ENCODE data around the gene EMILIN2. TPM values are rescaled to one million over a fixed set of nuclear protein-coding genes. Genes with fewer than 3 reads are reported as not detected.
"Not testable (repeated sequence)": the region's sequence is repeated elsewhere in the genome, so short reads cannot be mapped to it uniquely, and the experiment has no call there.

The EMILIN2 gene
- 24.0 TPM for total RNA-seq

DNA sequence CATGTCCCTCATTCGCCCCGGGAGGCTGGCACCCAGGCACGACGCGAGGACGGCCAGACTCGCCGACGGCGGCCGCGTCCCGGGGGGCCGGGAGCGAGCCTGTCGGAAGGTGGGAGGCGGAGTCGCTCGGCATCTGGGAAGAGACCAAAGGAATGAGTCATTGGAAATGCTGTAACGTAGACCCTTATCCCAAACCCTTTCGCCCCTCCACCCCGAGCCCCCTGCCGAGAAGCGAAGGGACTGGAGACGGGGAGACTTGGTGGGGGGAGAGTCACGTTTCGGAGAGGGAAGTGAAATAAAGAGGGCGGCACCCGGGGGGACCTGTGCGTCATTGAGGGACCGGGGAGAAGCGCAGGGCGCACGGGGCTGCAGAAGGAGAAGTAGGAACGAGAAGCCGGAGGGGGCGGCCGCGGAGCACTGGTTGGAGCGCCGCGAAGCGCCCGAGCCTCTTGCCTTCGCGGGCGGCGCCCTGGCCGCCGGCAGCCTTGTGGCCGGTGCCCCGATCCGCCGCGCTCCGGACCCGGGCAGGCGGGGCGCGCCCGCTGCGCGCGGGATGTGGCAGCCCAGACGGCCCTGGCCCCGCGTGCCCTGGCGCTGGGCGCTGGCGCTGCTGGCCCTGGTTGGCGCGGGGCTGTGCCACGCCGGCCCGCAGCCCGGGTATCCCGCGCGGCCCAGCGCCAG, at the start of gene EMILIN2:
TSS of gene EMILIN2 (plus strand) at position 371 of the 681 bp plus-strand sequence. CDS start at position 554, 183 bp downstream.
- peak in 2 of 3 donors; percentile 87 to 94 for DNase-seq (ENCODE audit: low read depth in 2 of 3, low spot score in 2 of 3)

DNA sequence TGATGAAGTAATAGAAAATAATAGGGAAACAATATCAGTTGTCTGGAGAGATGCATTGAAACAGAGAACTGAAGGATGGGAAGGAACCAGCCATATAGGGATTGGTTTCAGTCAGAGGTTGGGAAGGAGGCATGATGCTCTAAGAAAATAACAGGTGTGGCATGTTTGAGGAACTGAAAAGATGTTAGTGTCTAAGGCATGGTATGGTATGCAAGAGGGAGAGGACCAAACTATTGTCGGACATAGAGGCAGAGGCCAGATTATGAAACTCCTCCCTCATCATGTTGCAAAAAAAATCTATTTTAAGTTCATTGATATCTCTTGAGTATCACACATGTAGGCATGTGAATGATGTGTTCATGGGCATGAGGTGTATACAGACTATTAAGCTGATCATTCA, 48.9 kb upstream of the EMILIN2 start:
- DNase-seq (ENCODE audit: low read depth in 2 of 3, low spot score in 2 of 3): no peak

DNA sequence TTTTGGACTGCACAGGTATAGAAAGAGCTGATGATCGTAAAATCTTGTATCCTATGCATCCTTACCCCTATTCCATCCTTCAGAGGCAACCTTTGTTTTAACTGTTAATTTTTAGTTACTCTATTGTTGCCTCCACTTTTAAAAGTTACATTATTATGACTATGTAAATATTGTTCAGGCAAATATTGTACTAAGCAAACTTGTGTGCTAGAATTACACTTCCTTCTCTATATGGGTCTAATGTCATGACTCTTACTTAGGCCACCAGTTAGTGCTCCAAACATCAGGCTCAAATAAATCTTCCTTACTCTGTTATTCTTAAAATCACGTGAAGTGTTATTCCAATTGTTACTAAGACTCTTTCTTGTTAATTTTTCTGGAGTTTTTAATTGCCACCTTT, 47.4 kb upstream of the EMILIN2 start:
- DNase-seq (ENCODE audit: low read depth in 2 of 3, low spot score in 2 of 3): no peak

DNA sequence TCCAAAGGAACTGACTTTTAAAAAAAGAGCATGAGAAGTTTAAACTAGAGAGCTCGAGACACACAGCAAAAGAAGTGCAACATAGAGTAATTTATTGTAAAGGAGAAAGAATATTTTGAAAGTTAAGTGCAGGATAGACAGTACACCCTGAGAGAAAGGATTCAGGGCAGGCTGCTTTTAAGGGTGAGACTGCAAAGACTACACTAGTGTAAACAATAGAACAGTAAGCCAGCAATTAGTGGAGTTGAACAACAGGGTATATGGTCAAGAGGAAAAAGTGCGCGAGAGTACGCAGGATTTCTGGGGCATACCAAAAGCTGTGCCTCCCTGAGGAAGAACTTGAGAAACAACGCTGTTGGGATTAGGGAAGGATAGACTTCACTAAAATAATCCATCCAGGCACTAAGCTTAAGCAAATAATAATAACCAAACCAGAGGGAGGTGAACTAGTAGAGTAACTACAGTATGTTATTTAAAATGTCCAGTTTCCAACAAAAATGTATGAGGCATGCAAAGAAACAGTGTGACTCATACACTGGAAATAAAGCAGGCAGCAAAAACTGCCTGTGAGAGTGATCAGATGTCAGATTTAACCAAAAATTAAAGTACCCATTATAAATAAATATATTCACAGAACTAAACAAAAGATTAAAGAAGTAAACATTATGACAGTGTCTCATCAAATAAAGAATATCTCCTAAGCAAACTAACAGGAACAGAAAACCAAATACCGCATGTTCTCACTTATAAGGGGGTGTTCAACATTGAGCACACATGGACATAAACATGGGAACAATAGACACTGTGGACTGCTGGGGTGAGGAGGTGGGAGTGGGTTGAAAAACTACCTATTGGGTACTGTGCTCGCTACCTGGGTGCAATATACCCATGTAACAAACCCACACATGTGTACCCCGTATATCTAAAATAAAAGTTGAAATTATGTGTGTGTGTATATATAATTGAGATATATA, 40.5 kb upstream of the EMILIN2 start:
- no peak for DNase-seq (ENCODE audit: low read depth in 2 of 3, low spot score in 2 of 3)

DNA sequence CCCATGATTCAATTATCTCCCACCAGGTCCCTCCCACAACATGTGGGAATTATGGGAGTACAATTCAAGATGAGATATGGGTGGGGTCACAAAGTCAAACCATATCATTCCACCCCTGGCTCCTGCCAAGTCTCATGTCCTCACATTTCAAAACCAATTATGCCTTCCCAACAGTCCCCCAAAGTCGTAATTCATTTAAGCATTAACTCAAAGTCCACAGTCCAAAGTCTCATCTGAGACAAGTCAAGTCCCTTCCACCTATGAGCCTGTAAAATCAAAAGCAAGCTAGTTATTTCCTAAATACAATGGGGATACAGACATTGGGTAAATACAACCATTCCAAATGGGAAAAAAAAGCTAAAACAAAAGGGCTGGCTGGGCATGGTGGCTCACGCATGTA, 38.2 kb upstream of the EMILIN2 start:
- not testable (repeated sequence) for DNase-seq (ENCODE audit: low read depth in 2 of 3, low spot score in 2 of 3)

DNA sequence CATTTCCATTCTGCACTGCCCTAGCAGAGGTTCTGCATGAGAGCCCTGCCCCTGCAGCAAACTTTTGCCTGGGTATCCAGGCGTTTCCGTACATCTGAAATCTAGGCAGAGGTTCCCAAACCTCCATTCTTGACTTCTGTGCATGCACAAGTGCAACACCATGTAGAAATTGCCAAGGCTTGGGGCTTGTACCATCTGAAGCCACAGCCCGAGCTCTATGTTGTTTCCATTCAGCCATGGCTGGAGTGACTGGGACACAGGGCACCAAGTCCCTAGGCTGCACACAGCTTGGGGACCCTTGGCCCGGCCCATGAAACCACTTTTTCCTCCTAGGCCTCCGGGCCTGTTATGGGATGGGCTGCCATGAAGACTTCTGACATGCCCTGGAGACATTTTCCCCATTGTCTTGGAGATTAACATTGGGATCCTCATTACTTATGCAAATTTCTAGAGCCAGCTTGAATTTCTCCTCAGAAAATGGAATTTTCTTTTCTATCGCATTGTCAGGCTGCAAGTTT, 37.1 kb upstream of the EMILIN2 start:
- not testable (repeated sequence) for DNase-seq (ENCODE audit: low read depth in 2 of 3, low spot score in 2 of 3)

DNA sequence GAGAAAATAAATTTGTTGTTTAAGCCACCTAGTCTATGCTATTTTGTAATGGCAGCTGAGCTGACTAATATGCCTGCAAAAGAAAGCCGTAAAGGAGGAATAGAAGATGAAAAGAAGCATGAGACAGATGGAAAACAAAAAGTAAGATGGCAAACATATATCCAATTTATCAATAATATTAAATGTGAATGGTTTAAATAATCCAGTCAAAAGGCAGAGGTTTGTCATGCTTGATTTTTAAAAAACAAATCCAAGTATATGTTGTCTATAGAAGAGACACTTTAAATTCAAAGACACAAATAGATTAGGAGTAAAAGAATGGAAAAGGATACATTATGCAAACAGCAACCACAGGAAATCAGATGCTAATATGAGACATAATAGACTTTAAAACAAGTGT, 35.4 kb upstream of the EMILIN2 start:
- DNase-seq (ENCODE audit: low read depth in 2 of 3, low spot score in 2 of 3): no peak

DNA sequence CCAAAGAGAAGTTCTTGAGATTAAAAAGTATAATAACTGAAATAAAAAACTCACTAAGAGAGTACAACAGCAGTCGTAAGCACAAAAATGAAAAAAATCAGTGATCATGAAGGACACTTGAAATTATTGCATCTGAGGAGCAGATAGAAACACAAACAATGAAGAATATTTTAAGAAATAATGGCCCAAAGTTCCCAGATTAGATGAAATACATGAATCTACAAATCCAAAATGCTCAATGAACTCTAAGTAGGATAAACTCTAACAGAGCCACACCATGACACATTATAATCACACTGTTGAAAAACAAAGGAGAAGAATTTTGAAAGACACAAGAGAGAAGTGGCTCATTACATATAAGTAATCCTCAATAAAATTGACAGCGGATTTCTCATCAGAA, 31.9 kb upstream of the EMILIN2 start:
- no peak for DNase-seq (ENCODE audit: low read depth in 2 of 3, low spot score in 2 of 3)

DNA sequence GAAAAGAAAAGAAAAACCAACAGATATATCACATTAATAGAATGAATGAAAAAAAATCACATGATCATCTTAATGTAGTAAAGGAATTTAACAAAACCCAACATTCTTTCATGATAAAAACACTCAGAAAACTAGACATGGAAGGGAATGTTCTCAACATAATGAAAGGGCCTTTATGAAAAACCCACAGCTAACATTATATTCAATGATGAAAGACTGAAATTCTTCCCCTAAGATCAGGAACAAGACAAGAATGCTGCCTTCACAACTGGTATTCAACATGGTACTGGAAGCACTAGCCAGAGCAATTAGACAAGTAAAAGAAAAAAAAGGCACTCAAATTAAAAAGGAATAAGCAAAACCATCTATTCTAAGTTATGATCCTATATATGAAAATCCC, 28.5 kb upstream of the EMILIN2 start:
- DNase-seq (ENCODE audit: low read depth in 2 of 3, low spot score in 2 of 3): no peak

DNA sequence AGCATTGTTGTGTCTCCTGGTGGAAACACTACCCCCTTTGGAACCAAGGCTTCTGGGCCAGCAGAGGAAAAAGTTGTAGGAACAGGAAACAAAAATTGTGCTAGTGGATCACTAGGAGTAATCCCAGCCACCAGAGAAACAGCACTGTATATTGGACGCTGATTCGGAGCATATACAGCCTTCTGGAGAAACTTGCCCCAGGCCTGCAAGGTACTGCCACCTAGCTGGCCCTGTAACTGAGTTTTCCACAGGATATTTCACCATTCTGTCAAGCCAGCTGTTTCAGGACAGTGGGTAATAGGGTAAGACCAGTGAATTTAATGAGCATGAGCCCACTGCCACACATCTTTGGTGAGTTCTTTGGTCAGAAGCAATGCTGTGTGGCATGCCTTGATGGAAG, 25.1 kb upstream of the EMILIN2 start:
- DNase-seq (ENCODE audit: low read depth in 2 of 3, low spot score in 2 of 3): no peak

DNA sequence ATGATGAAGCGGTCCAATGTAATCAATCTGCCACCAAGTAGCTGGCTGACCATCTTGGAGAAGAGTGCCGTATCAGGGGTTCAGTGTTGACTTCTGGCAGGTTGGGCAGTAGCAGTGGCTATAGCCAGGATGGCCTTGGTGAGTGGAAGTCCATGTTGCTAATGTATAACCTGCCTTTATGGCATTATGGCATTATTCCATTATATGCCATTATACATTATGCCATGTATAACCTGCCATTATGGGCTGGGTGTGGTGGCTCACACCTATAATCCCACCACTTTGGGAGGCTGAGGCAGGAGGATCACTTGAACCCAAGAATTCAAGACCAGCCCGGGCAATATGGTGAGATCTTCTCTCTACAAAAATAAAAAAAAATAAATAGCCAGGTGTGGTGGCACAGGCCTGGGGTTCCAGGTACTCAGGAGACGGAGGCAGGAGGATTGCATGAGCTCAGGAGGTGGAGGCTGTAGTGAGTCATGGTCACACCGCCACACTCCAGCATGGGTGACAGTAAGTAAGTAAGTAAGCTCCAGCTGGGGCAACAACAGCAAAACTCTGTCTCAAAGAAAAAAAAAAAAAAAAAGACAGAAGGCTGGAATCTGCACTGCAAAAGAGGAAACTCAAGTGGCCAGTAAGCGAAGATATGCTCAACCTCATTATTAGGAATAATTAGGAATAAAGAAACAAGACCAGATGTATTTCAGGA, 24.4 kb upstream of the EMILIN2 start:
- DNase-seq (ENCODE audit: low read depth in 2 of 3, low spot score in 2 of 3): no peak

DNA sequence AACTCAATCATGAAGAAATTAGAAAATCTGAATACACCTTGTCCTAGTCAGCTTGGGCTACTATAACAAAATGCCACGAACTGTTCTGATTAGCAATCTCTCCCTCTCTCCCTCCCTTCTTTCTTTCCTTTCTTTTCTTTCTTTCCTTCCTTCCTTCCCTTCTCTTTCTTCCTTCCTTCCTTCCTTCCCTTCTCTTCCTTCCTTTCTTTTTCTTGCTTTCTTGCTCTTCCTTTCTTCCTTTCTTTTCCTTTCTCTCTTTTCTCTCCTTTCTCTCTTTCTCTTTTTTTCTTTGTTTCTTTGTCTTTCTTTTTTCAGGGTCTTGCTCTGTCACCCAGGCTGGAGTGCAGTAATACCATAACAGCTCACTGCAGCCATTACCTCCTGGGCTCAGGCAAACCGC, 23.6 kb upstream of the EMILIN2 start:
- DNase-seq (ENCODE audit: low read depth in 2 of 3, low spot score in 2 of 3): no peak

DNA sequence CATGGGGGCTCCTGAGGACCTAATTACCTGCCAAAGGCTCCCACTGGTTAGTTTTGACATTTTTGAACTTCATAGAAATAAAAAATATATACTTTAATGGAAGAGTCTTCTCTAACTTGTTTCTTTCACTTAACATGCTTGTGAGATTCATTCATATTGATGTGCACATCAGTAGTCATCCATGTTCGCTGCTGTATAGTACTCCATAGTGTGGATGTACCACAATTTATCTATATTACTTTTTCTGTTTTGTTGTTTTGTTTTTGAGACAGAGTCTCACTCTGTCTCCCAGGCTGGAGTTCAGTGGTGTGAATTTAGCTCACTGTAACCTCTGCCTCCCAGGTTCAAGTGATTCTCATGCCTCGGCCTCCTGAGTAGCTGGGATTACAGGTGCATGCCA, 22.8 kb upstream of the EMILIN2 start:
- no peak for DNase-seq (ENCODE audit: low read depth in 2 of 3, low spot score in 2 of 3)

DNA sequence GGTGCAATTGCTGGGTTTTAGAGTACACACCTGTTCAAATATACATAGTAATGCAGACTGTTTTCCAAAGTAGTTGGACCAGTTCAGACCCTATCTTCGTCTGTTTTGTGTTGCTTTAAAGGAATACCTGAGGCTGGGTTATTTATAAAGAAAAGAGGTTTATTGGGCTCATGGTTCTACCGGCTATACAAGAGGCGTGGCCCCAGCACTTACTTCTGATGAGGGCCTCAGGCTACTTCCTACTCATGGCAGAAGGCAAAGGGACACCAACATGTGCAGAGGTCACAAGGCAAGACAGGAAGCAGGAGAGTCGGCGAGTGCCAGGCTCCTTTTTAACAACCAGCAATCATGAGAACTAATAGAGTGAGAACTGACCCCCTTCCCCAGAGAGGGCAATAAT, 21.9 kb upstream of the EMILIN2 start:
- no peak for DNase-seq (ENCODE audit: low read depth in 2 of 3, low spot score in 2 of 3)

DNA sequence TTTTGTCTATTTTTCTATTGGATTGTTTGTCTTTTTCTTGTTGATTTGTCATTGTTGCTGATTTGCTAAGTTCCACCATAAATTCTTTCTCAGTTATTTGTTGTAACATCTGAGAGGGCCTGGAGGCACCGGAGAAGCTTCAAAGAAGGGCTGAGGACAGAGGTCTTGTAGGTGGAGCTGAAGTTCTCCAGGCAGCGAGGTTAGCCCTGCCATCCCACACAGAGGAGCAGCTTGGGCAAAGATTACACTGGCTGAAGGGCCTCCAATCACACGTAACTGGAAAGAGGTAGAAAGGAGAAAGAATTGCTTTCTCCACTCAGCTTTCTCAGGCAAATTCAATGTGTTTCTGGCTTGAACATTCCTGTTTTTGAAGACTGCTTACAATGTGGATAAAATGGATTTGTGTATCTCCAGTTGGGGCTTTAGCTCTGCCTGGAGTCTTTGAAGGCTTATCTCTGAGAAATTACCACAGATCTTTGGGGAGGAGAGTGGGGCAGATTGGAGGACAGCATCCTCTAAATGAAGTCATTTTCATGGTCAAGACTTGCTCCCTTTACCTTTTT, 21.1 kb upstream of the EMILIN2 start:
- no peak for DNase-seq (ENCODE audit: low read depth in 2 of 3, low spot score in 2 of 3)

DNA sequence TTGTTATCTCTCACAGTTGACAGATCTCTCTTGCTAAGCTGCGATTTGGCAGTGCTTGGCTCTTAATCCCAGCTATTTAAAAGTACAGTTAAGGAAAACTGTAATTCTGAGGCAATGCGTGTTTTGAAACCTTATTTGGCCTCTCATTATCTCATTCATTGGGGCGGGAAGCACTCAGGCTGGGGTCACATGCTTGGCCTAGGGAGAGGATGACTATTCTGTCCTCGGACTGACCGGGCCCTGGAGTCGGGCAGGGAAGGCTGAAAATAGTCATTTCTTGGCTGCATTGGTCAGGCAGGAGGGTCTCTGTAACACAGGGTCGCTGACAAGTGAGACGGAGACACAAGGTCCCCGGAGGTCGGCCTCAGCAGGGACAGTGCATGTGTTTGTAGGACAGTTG, 20.2 kb upstream of the EMILIN2 start:
- DNase-seq (ENCODE audit: low read depth in 2 of 3, low spot score in 2 of 3): no peak

DNA sequence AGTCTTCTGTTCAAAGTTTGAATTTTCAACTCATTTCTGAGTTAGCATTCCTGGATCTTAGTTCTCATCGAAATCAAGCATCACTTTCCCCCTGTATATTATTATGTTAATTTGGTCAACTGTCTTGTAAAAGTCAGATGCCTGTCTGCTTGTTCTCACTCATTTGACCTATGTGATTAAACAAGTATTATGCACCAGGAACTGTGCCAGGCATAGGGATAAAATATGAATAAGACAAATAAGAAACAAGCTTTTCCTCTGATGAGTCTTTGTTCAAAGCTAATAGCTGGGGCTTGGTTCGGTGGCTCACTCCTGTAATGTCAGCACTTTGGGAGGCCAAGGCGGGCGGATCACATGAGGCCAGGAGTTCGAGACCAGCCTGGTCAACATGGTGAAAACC, 19.7 kb upstream of the EMILIN2 start:
- DNase-seq (ENCODE audit: low read depth in 2 of 3, low spot score in 2 of 3): no peak

DNA sequence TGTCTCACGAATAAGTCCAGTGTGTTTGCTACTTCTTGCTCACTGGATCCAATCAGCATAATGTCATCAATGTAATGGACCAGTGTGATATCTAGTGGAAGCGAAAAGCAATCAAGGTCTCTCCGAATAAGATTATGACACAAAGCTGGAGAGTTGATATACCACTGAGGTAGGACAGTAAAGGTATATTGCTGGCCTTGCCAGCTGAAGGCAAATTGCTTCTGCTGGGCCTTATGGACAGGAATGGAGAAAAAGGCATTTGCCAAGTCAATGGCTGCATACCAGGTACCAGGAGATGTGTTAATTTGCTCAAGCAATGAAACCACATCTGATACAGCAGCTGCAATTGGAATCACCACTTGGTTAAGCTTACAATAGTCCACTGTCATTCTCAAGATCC, 10.7 kb upstream of the EMILIN2 start:
- DNase-seq (ENCODE audit: low read depth in 2 of 3, low spot score in 2 of 3): not testable (repeated sequence)

DNA sequence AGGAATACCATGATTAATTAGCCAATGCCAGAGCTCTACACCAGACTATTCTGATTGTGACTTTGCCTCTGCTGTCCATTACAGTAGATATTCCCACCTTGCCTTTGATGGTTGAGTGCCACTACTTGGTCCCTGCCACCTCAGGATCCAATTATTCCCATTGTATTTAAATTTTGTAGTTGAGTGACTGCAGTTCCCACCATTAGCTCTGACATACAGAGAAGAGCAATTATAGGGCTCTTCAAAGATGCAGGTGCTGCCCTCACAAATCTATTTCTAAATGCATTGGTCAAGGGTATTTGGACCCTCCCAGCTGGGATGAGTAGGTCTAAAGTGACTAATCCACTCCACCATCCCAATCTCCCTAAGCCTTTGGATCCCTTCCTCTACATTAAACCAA, 9.5 kb upstream of the EMILIN2 start:
- DNase-seq (ENCODE audit: low read depth in 2 of 3, low spot score in 2 of 3): not testable (repeated sequence)

DNA sequence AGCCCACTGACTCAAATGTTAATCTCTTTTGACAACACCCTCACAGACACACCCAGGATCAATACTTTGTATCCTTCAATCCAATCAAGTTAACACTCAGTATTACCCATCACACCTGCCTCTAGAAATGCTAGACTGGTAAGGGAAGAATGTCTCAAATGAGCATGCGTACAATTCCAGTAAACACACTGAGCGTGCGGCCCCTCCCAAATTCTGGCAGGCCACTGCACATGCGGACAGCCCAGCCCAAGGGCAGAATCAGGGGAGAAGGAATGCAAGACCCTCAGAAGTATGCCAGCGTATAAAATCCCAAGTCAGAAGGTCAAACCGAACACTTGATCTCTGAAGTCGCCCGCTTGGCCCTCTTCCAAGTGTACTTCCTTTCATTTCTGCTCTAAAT, 7.6 kb upstream of the EMILIN2 start:
- DNase-seq (ENCODE audit: low read depth in 2 of 3, low spot score in 2 of 3): no peak

DNA sequence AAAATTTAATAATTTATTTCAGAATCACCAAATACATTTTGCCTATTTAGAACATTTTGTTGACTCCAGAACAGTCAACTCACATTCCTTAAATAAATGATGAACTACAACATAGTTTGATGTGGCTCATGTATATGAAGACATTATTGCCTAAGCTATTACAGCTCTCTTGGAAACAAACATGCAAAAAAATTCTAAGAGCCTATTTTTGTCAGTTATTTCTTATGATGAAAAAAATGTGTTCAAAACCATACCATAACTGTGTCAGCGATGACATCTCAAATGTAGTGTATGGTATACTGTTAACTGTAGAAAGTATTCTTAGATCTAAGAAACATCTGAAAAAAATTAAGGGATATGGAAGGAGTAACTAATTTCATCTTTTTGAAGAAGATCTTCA, 6.3 kb upstream of the EMILIN2 start:
- DNase-seq (ENCODE audit: low read depth in 2 of 3, low spot score in 2 of 3): no peak
